Body of pancreas (tissue), 4 donors: ENCODE data around the gene ADCYAP1R1. TPM values are rescaled to one million over a fixed set of nuclear protein-coding genes. Genes with fewer than 3 reads are reported as not detected.

Experiments used
- ATAC-seq: fragments of 150-250 bp; one replicate; pipeline ENCODE4 v1.9.1; 2016
- DNase-seq, 4 donors: peaks; one replicate each; pipeline ENCODE4 v3.0.0-alpha.2; 2019
- H3K27ac ChIP-seq, 4 donors: fragments of 200-600 bp; sonication (generic); 1 replicate in 3 of 4; 2 replicates in 1 of 4; pipeline versions ENCODE4 v1.5.1 to v1.6.1; 2016 to 2019; ENCODE audit warnings: mild to moderate bottlenecking in 1 of 4, mixed read lengths in 1 of 4, moderate library complexity in 1 of 4
- H3K27me3 ChIP-seq, 2 donors: fragments of 200-600 bp; sonication (generic); one replicate each; pipeline ENCODE4 v1.6.0; 2016; ENCODE audit warnings: mild to moderate bottlenecking in 1 of 2
- H3K36me3 ChIP-seq, 2 donors: fragments of 200-600 bp; sonication (generic); replicated peaks in 1 of 2; 2 replicates each; pipeline ENCODE4 v1.5.1; 2016; ENCODE audit warnings: low read depth in 2 of 2; ENCODE audit not compliant: insufficient read depth in 1 of 2
- H3K4me1 ChIP-seq: fragments of 200-600 bp; sonication (generic); one replicate; pipeline ENCODE4 v1.6.0; 2016
- H3K4me3 ChIP-seq, 2 donors: fragments of 200-600 bp; sonication (generic); 1 replicate in 1 of 2; 2 replicates in 1 of 2; pipeline ENCODE4 v1.5.1; 2016 to 2019
- H3K9me3 ChIP-seq, 3 donors: fragments of 200-600 bp; sonication (generic); 1 replicate in 2 of 3; 2 replicates in 1 of 3; pipeline ENCODE4 v1.5.1; 2016
- POLR2A ChIP-seq, 3 donors: fragments of 450-650 bp; IDR thresholded peaks; one replicate each; pipeline ENCODE4 v1.6.1; 2016; ENCODE audit warnings: antibody characterized with exemption in 3 of 3, mild to moderate bottlenecking in 2 of 3
- WGBS, 2 donors: methylation state at CpG; one replicate each; pipeline ENCODE4 v1.1.5; 2017; 5-methylcytosine and 5-hydroxymethylcytosine counted together
- intact Hi-C: fragments of 100-400 bp; cut with DNase I; formaldehyde crosslinking; loops from one replicate; pipeline ENCODE4 v1.15.1; 2023
- total RNA-seq, 2 donors: library from RNA; depleted of rRNA; stranded (reverse); fragments of >200 nt; gene quantifications; one replicate each; pipeline ENCODE4 v1.1.0, GENCODE V29; 2016
- TF ChIP-seq, protein P1 (sequence below), 7 experiments: fragments of 450-650 bp in 4 of 7; fragments of 200-600 bp in 3 of 7; sonication (generic) in 3 of 7; IDR thresholded peaks; one replicate each; pipeline ENCODE4 v1.5.1; 2016 to 2019; ENCODE audit warnings: antibody characterized with exemption in 7 of 7

The ADCYAP1R1 gene
- total RNA-seq, 2 donors from 2014 or later = 1.8 to 8.2 TPM

DNA sequence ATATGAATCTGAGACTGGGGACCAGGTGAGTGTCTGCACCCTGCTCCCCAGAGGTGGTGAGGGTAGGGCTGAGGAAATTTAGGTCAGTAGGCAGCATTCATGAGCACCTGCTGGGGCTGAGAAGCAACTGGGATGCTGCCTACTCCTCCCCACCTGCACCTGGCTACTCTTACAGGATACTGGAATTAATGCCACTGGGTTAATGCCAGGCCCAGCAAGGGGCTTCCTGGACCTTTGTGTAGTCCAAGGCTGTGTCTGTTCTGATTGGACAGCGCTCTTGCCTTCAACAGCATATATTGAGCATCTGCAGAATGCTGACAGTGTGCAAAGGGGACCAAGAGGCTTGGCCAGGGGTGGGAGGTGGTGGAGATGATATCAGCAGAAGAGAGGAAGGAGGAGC, 32.1 kb downstream of the ADCYAP1R1 start:
- 83 to 92% methylated on average over 1 of the region's 1 CpG for WGBS, 2 donors
- no peaks in the 10 kb centered on the region for H3K27me3 ChIP-seq
- no peak overlapping the region for H3K27ac ChIP-seq
- TF ChIP-seq, protein P1, sequence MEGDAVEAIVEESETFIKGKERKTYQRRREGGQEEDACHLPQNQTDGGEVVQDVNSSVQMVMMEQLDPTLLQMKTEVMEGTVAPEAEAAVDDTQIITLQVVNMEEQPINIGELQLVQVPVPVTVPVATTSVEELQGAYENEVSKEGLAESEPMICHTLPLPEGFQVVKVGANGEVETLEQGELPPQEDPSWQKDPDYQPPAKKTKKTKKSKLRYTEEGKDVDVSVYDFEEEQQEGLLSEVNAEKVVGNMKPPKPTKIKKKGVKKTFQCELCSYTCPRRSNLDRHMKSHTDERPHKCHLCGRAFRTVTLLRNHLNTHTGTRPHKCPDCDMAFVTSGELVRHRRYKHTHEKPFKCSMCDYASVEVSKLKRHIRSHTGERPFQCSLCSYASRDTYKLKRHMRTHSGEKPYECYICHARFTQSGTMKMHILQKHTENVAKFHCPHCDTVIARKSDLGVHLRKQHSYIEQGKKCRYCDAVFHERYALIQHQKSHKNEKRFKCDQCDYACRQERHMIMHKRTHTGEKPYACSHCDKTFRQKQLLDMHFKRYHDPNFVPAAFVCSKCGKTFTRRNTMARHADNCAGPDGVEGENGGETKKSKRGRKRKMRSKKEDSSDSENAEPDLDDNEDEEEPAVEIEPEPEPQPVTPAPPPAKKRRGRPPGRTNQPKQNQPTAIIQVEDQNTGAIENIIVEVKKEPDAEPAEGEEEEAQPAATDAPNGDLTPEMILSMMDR (IDR thresholded peaks at IDR 0.05) = no peak
- TF ChIP-seq POLR2A (IDR thresholded peaks at IDR 0.05) = no peak
- no peak for ATAC-seq
- no peaks in the 10 kb centered on the region for H3K36me3 ChIP-seq
- H3K4me3 ChIP-seq = no peak overlapping the region
- H3K9me3 ChIP-seq = no peaks in the 10 kb centered on the region
- DNase-seq = no peak
- intact Hi-C loops = no loop called here
- no peaks in the 10 kb centered on the region for H3K4me1 ChIP-seq

DNA sequence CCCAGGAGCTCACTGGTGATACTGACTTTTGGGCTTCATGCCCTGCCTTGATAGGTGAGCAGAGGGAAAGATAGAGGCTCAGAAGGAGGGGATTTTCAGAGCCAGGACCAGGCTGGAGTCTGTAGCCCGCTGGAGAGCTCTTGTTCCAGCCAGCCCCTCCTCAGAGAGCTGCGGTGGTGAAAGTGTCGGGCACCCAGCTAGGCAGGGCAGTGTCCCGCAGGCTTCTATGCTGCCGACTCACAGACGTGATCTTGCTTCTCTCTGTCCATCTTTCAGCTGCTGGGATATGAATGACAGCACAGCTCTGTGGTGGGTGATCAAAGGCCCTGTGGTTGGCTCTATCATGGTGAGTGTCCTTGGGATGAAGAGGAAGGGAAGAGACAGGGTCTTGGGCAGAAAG, 35.2 kb downstream of the ADCYAP1R1 start:
- no peak for ATAC-seq
- Histone ChIP-seq H3K27me3 (no peaks in the 10 kb centered on the region), H3K4me3 (no peak overlapping the region), H3K36me3 (no peaks in the 10 kb centered on the region), H3K4me1 (no peaks in the 10 kb centered on the region), H3K9me3 (no peaks in the 10 kb centered on the region), H3K27ac (no peak overlapping the region)
- 49 to 75% methylated on average over 3 to 6 of the region's 6 CpGs for WGBS, 2 donors
- TF ChIP-seq, protein P1 (IDR thresholded peaks at IDR 0.05) = no peak
- intact Hi-C loops = no loop called here
- no peak for DNase-seq

DNA sequence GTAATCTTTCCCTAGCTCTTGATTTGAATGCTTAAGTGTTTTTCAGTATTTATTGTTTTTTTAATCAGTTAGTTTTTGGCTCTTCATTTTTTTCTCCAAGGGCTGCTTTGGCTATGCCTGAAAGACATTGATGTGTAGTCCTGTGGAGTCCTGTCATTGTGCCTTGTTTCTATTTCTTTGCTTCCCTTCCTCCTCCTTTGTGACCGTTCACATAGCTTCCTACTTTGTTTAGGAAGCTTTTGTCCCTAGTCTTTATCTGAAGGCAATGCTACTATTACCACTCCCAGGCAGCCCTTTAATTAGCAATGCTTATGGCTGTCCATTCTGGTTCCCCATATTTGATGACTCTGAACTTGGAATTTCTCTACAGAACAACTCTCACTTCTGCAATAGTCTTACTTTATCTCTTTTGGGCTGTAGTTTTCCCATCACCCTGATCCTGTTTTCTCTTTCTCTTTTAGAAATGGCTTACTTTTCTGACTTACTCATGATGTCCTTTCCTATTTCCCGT, 39.9 kb downstream of the ADCYAP1R1 start:
- Histone ChIP-seq H3K27me3 (no peaks in the 10 kb centered on the region), H3K4me3 (no peak overlapping the region), H3K36me3 (no peaks in the 10 kb centered on the region), H3K27ac (no peak overlapping the region), H3K4me1 (no peaks in the 10 kb centered on the region), H3K9me3 (no peaks in the 10 kb centered on the region)
- no peak for DNase-seq
- intact Hi-C loops = no loop called here
- WGBS, 2 donors = 63 to 65% methylated on average over 2 of the region's 2 CpGs
- no peak for ATAC-seq
- TF ChIP-seq, protein P1 (IDR thresholded peaks at IDR 0.05) = no peak
- no peak for TF ChIP-seq POLR2A (IDR thresholded peaks at IDR 0.05)

DNA sequence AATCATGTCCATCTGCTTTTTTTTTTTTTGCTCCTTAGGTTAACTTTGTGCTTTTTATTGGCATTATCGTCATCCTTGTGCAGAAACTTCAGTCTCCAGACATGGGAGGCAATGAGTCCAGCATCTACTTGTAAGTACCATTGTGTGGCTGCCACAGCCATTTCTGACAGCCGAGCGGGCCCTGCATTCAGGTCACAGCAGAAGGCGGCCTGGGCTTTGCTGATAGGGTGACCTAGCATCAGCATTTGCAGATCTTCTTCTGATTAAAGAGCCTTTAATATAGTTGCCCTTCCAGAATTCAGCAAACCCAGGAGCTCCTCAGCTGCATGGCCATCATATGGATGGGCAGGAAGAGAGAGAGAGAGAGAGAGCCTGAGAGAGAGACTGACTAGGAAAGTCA, 40.5 kb downstream of the ADCYAP1R1 start:
- Histone ChIP-seq H3K27ac (no peak overlapping the region), H3K9me3 (no peaks in the 10 kb centered on the region), H3K4me3 (no peak overlapping the region), H3K4me1 (no peaks in the 10 kb centered on the region), H3K27me3 (no peaks in the 10 kb centered on the region), H3K36me3 (no peaks in the 10 kb centered on the region)
- intact Hi-C loops = no loop called here
- DNase-seq (no peak), ATAC-seq (no peak)
- TF ChIP-seq, protein P1 (IDR thresholded peaks at IDR 0.05) = no peak
- TF ChIP-seq POLR2A (IDR thresholded peaks at IDR 0.05) = no peak
- 88 to 92% methylated on average over 4 of the region's 4 CpGs for WGBS, 2 donors

DNA sequence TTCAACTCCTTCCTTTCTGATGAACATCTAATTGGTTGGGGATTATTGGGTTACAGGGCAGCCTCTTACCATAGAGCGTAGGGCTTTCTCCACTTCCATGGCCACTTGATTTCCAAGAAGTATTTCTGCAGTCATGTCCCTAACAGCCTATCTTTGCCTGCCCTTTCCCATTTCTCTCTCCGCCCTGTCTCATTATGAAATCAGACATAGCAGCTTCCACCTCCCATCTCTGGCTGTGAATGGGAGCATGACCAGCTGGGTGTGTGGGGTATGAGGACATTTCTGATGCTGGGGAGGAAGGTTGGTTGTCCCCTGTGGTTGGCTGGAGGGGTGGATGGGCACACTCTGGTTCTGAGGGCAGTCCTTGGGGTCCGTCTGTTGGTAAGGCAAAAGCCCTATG, 41.2 kb downstream of the ADCYAP1R1 start:
- no peak for DNase-seq
- Histone ChIP-seq H3K27me3 (no peaks in the 10 kb centered on the region), H3K4me1 (no peaks in the 10 kb centered on the region), H3K9me3 (no peaks in the 10 kb centered on the region), H3K27ac (no peak overlapping the region), H3K4me3 (no peak overlapping the region), H3K36me3 (no peaks in the 10 kb centered on the region)
- no peak for ATAC-seq
- no peak for TF ChIP-seq POLR2A (IDR thresholded peaks at IDR 0.05)
- TF ChIP-seq, protein P1 (IDR thresholded peaks at IDR 0.05) = no peak
- intact Hi-C loops = no loop called here
- 70 to 86% methylated on average over 3 of the region's 3 CpGs for WGBS, 2 donors
